IPS DF 19.7 (cell line): ENCODE data around the gene ID3.

Source experiments
- DNase-seq: peaks from one replicate; pipeline ENCODE4 v3.0.0-alpha.2; 2013; ENCODE audit warnings: low read depth, low spot score

ID3 gene

DNA sequence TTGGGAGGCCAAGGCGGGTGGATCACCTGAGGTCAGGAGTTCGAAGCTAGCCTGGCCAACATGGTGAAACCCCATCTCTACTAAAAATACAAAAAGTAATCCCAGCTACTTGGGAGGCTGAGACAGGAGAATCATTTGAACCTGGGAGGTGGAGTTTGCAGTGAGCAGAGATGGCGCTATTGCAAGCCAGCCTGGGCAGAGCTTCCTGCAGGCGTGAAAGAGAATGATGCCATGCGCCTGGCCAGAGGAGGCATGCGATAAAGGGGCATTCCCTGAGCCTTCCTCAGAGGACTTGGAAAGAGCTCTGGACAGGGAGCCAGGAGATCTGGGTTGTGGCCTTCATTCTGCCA lies 31.4 kb downstream of the ID3 start:
- DNase-seq: no peak

DNA sequence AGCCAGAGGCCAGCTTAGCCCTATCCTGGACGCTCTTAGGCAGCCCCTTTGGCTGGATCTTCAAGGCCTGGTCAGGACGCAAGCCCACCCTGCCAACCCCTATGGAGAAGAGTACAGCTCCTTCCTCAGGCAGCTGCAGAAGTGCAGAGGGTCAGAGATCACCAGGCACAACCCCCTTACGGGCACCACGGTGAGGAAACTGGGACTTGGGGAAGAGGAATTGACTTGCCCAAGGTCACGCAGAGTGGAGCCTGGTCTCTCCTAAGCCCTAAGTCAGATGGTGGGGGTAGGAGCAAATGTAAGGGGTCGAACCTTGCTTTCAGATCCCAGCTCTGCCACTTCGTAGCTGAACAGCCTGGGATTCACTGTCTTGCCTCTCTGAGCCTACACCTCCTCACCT lies 31.9 kb downstream of the ID3 start:
- DNase-seq: no peak

- no peak for DNase-seq
Observed at GRCh38 chr1:23526329-23527041, 32.8 kb downstream of the ID3 start.

DNA sequence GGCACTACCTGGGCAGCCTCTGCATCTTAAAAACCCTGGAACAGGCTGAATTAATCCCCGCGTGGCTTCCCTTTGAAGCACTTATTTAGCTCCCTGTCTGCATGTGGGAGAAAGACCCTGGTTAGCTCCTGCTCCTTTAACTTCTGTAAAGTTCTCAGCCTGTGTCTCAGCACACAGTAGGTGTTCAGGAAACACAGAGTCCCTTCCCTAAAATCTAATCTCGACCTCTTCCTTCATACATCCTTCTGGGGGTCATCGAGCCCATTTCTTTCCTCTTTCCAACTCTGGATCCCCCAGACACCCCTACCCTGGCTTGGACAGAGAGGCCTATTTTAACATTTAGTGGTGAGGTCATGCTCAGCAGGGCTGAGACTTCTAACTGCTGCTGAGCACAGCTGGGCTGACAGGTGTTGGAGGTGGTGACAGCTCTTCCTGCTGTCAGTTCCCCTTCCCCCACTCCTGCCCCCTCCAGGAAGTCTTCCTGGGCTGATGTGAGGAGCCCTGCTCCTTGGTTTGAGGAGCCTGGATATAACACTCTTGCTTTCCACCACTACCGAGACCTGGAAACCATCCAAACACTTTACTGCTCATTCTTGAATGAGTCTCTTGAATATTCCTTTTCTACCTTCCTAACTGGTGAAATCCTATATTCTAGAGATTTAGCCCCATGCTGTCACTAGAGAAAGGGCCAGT lies 33.6 kb downstream of the ID3 start:
- DNase-seq: no peak

DNA sequence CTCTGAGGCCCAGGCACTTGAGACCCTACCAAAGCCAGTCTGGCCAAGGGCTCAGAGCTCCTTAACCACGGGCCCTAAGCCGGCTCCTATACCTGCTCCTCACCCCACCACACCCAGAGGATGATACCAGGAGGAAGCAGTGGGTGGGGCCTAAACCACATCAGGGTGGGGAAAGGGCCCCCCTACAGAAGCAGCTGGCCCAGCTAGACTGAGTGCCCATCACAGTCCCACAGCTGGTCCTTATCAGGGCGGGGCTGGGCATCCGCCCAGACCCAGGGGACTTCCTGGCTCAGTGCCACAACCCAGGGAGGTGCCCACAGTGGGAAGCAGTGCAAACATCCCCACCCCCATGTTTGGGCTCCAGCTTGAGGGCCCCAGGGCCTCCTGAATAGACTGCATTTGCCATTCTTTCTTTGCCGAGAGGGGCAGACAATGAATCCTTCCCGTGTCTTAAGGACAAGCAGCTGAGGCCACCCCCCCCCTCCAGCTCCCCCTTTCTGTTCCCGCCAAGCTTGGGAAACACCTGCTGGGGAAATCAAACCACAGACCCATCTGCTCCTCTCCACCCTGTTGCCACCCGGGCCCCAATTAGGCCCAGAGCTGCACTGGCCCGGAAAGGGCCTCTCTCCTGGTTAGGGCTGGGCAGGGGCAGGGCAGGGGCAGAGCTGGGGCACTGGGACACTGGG lies 34.4 kb downstream of the ID3 start:
- DNase-seq: no peak

GRCh38 chr1:23524163-23524562 lies 35.1 kb downstream of the ID3 start:
- no peak for DNase-seq

GRCh38 chr1:23522244-23522982 lies 36.9 kb downstream of the ID3 start:
- DNase-seq: no peak

DNA sequence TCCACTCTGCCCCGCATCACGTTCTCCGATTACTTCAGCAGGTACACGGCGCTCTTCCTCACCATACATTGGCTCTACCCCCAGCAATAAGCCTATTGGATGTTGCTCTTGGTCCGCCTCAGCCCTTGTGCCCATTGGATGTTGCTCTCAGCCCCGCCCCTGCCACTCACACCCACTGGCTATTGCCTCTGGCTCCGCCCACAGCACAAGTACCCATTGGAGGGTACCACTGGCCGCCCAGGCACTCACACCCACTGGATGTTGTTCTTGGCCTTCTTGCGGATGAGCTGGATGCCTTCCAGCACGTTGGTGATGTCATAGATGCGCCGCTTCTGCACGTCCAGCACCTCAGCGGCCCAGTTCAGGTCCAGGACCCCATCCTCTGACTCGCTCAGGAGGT lies 37.7 kb downstream of the ID3 start:
- no peak for DNase-seq

GRCh38 chr1:23517581-23517980 lies 41.7 kb downstream of the ID3 start:
- DNase-seq: no peak

- no peak for DNase-seq
Observed at GRCh38 chr1:23515905-23516304, 43.4 kb downstream of the ID3 start.

- DNase-seq: no peak
Observed at GRCh38 chr1:23514111-23514679, 45.1 kb downstream of the ID3 start.

DNA sequence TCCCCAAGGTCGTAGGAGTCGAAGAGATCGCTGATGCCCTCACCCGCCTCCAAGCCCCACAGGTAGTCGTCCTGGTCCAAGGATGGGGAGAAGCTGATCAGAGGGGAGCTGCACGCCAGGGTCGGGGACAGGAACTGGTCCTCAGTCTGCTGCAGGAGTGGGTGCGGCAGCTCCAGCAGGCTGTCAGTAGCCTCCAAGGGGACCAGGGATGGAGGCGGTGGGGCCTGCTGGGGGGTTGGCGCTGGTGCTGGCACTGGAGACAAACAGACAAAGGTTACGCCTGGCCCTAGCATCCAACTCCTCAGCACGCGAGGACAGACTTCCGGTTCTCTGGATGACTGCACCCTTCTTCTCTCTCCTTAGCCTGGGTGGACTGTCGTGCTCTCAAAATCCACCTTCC lies 49.4 kb downstream of the ID3 start:
- no peak for DNase-seq
